Right lobe of liver (tissue), 6 donors: ENCODE results near the gene SLC46A1. TPM values are rescaled to one million over a fixed set of nuclear protein-coding genes. Genes with fewer than 3 reads are reported as not detected.

Experiments
- ATAC-seq, 4 donors: fragments of 200-7000 bp; cut with Tn5 transposase; one replicate each; pipeline ENCODE4 v1.9.1; 2020; ENCODE audit warnings: mild to moderate bottlenecking in 4 of 4, moderate library complexity in 4 of 4
- DNase-seq, 3 donors: peaks; one replicate each; pipeline ENCODE4 v3.0.0-alpha.2; 2020
- H3K27ac ChIP-seq, 3 donors: fragments of 200-600 bp; one replicate each; pipeline ENCODE4 v1.8.0; 2022
- H3K27me3 ChIP-seq, 2 donors: fragments of 200-600 bp; one replicate each; pipeline ENCODE4 v1.8.0; 2022
- H3K36me3 ChIP-seq, 4 donors: fragments of 200-600 bp; sonication (generic) in 1 of 4; one replicate each; pipeline versions ENCODE4 v1.5.1 to v1.8.0; 2017 to 2022; ENCODE audit warnings: control low read depth in 1 of 4
- H3K4me1 ChIP-seq, 4 donors: fragments of 200-600 bp; sonication (generic) in 1 of 4; one replicate each; pipeline versions ENCODE4 v1.5.1 to v1.8.0; 2017 to 2022; ENCODE audit warnings: control low read depth in 1 of 4
- H3K4me3 ChIP-seq, 3 donors: fragments of 200-600 bp; one replicate each; pipeline ENCODE4 v1.8.0; 2022
- H3K9me3 ChIP-seq, 4 donors: fragments of 200-600 bp; sonication (generic) in 1 of 4; one replicate each; pipeline versions ENCODE4 v1.5.1 to v1.8.0; 2017 to 2022; ENCODE audit warnings: control low read depth in 1 of 4
- CTCF ChIP-seq, 4 donors: fragments of 200-600 bp in 3 of 4; fragments of 450-650 bp in 1 of 4; IDR thresholded peaks; one replicate each; pipeline versions ENCODE4 v1.5.1 to v1.8.0; 2016 to 2022; ENCODE audit warnings: antibody characterized with exemption in 4 of 4, mild to moderate bottlenecking in 2 of 4
- POLR2A ChIP-seq: fragments of 450-650 bp; IDR thresholded peaks from one replicate; pipeline ENCODE4 v1.6.1; 2017; ENCODE audit warnings: antibody characterized with exemption, mild to moderate bottlenecking
- WGBS: methylation state at CpG from one replicate; pipeline ENCODE4 v1.1.6; 2018; ENCODE audit warnings: low coverage, low lambda C conversion rate; ENCODE audit not compliant: insufficient coverage; ENCODE audit errors: missing lambda C conversion rate; 5-methylcytosine and 5-hydroxymethylcytosine counted together
- intact Hi-C, 2 donors: fragments of 100-400 bp; cut with DNase I; formaldehyde crosslinking; loops; one replicate each; pipeline versions ENCODE4 v1.11.2 to v1.14.1; 2022
- total RNA-seq, 6 experiments: library from RNA; depleted of rRNA in 2 of 6; stranded (reverse); fragments of >200 nt in 2 of 6; fragmentation: NEBNext Ultra II Directional in 3 of 6; extraction: Animal tissue kit (Norgen Biotek cat#: 25700) in 3 of 6; gene quantifications; one replicate each; pipeline versions ENCODE4 v1.1.0 to v1.2.4, GENCODE V29; 2016 to 2023
- donor health status: DM: no; HTN: yes; CAD: no.
- donor health status: DM: no; HTN: no; CAD: no.
- donor health status: DM: no; HTN: no; CAD: no.
- donor health status: DM: no; HTN: yes; CAD: no.
- donor health status: DM: no; HTN: yes; CAD: no.

Gene SLC46A1
- total RNA-seq, 6 experiments from 2014 or later = 22.1 to 44.6 (median 32.1) TPM

GRCh38 chr17:28395426-28395825, 10.6 kb downstream of the SLC46A1 start:
- H3K4me3 ChIP-seq = no peak overlapping the region
- DNase-seq = no peak
- intact Hi-C loops = no loop called here
- H3K36me3 ChIP-seq = peaks cover 0 to 30% (median 6%) of the 10 kb centered on the region in 4 donors
- no peak overlapping the region for H3K27ac ChIP-seq
- peaks cover 0 to 30% (median 12%) of the 10 kb centered on the region in 4 donors for H3K4me1 ChIP-seq
- no peak for TF ChIP-seq CTCF (IDR thresholded peaks at IDR 0.05)
- no peaks in the 10 kb centered on the region for H3K27me3 ChIP-seq
- H3K9me3 ChIP-seq = no peaks in the 10 kb centered on the region
- ATAC-seq = no peak
- 71% methylated on average over 1 of the region's 2 CpGs for WGBS

DNA sequence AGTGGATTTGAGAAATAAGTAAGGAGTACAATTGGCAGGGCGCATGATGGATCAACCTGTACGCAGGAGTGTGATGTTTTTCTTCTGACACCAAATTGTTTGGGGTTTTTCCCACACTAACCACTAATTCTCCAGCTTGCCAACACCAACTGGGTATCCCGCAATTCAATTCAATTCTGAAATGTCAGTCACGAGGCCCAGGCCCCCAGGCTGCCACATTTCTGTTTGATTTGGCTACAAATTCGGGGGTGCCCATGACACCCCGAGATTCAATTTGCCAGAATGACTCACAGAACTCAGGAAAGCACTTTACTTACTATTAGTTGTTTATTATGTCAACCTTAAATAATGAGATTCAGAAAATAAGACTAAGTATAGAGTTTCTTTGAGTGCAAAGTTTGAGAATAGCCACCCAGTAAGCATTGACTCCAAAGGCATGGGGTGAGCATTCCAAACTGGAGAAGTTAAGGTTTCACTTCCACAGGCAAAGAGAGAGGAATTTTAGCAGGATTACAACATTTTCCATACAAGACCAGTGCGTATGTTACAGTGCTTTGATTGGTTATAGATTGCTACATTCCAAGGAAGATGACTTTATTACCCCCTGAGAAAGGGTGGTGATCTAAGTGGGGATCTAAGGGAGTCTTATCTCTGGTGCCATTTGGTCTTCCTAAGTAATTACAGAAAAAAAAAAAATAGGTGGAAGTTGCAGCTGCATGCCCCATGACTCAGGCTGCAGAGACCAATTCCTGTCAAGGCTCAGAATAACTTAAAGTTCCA, 11.5 kb downstream of the SLC46A1 start:
- Histone ChIP-seq H3K4me3 (no peak overlapping the region), H3K9me3 (no peaks in the 10 kb centered on the region), H3K27me3 (no peaks in the 10 kb centered on the region), H3K27ac (no peak overlapping the region), H3K4me1 (peaks cover 0 to 28% (median 12%) of the 10 kb centered on the region in 4 donors), H3K36me3 (peaks cover 0 to 28% (median 4%) of the 10 kb centered on the region in 4 donors)
- no peak for DNase-seq
- no peak for ATAC-seq
- intact Hi-C loops = no loop called here
- 87% methylated on average over 7 of the region's 7 CpGs for WGBS
- TF ChIP-seq CTCF (IDR thresholded peaks at IDR 0.05) (no peak), POLR2A (no peak)

- Histone ChIP-seq H3K27ac (no peak overlapping the region), H3K36me3 (peaks cover 0 to 25% (median 4%) of the 10 kb centered on the region in 4 donors), H3K4me3 (no peak overlapping the region), H3K27me3 (no peaks in the 10 kb centered on the region), H3K9me3 (no peaks in the 10 kb centered on the region), H3K4me1 (peaks cover 0 to 8% (median under 1%) of the 10 kb centered on the region in 4 donors)
- DNase-seq = no peak
- WGBS = 85% methylated on average over 6 of the region's 10 CpGs
- intact Hi-C loops = no loop called here
- TF ChIP-seq POLR2A (no peak), CTCF (IDR thresholded peaks at IDR 0.05) (no peak)
- ATAC-seq = no peak
Observed at GRCh38 chr17:28392491-28392890, 13.5 kb downstream of the SLC46A1 start.

- H3K4me1 ChIP-seq = no peaks in the 10 kb centered on the region
- ATAC-seq (no peak), DNase-seq (no peak)
- no peaks in the 10 kb centered on the region for H3K9me3 ChIP-seq
- TF ChIP-seq POLR2A (no peak), CTCF (IDR thresholded peaks at IDR 0.05) (no peak)
- H3K4me3 ChIP-seq = no peak overlapping the region
- peaks cover 0 to 25% (median 4%) of the 10 kb centered on the region in 4 donors for H3K36me3 ChIP-seq
- H3K27ac ChIP-seq = no peak overlapping the region
- 90% methylated on average over 2 of the region's 2 CpGs for WGBS
- intact Hi-C loops = no loop called here
- no peaks in the 10 kb centered on the region for H3K27me3 ChIP-seq
Observed at GRCh38 chr17:28391401-28391800, 14.6 kb downstream of the SLC46A1 start.
